WTC11 (cell line): Measurements from ENCODE around the gene ZNF804A.

Experiments
- AFF4 ChIP-seq: sonication (generic); formaldehyde crosslinking; IDR thresholded peaks from 2 replicates; pipeline ENCODE4 v1.8.1; 2023; ENCODE audit warnings: mild to moderate bottlenecking, missing genetic modification reagents, borderline replicate concordance
- E2F1 ChIP-seq: sonication (generic); formaldehyde crosslinking; IDR thresholded peaks from 2 replicates; pipeline ENCODE4 v1.8.0; 2022; ENCODE audit warnings: mild to moderate bottlenecking, missing genetic modification reagents
- ETV6 ChIP-seq: sonication (generic); formaldehyde crosslinking; IDR thresholded peaks from 2 replicates; pipeline ENCODE4 v1.8.1; 2022; ENCODE audit warnings: mild to moderate bottlenecking, missing genetic modification reagents
- KAT7 ChIP-seq: sonication (generic); formaldehyde crosslinking; IDR thresholded peaks from 2 replicates; pipeline ENCODE4 v1.8.1; 2023; ENCODE audit warnings: missing genetic modification reagents, mild to moderate bottlenecking, borderline replicate concordance
- NFYB ChIP-seq: sonication (generic); formaldehyde crosslinking; conservative IDR thresholded peaks from 2 replicates; pipeline ENCODE4 v1.8.0; 2022; ENCODE audit warnings: low read depth, missing genetic modification reagents
- PREB ChIP-seq: sonication (generic); formaldehyde crosslinking; IDR thresholded peaks from 2 replicates; pipeline ENCODE4 v1.8.1; 2022; ENCODE audit warnings: mild to moderate bottlenecking, missing genetic modification reagents, moderate library complexity, borderline replicate concordance
- TF ChIP-seq, protein P1 (sequence below): fragments of 200-600 bp; IDR thresholded peaks from 2 replicates; pipeline ENCODE4 v1.8.0; 2022; ENCODE audit warnings: antibody characterized with exemption
- TF ChIP-seq, protein P2 (sequence below): sonication (generic); formaldehyde crosslinking; IDR thresholded peaks from 2 replicates; pipeline ENCODE4 v1.8.1; 2022; ENCODE audit warnings: low read depth, mild to moderate bottlenecking, moderate library complexity, missing genetic modification reagents, borderline replicate concordance
- TF ChIP-seq, protein P3 (sequence below): sonication (generic); formaldehyde crosslinking; IDR thresholded peaks from 2 replicates; pipeline ENCODE4 v1.8.0; 2022; ENCODE audit warnings: mild to moderate bottlenecking, missing genetic modification reagents
- TF ChIP-seq, protein P4 (sequence below): sonication (generic); formaldehyde crosslinking; IDR thresholded peaks from 2 replicates; pipeline ENCODE4 v1.8.1; 2022; ENCODE audit warnings: low read depth, missing genetic modification reagents, borderline replicate concordance

- TF ChIP-seq KAT7 (CRISPR knock-in tag) (no peak), PREB (CRISPR knock-in tag) (no peak), E2F1 (CRISPR knock-in tag) (no peak), ETV6 (no peak), AFF4 (CRISPR knock-in tag) (no peak), NFYB (CRISPR knock-in tag) (no peak)
- TF ChIP-seq, protein P1, sequence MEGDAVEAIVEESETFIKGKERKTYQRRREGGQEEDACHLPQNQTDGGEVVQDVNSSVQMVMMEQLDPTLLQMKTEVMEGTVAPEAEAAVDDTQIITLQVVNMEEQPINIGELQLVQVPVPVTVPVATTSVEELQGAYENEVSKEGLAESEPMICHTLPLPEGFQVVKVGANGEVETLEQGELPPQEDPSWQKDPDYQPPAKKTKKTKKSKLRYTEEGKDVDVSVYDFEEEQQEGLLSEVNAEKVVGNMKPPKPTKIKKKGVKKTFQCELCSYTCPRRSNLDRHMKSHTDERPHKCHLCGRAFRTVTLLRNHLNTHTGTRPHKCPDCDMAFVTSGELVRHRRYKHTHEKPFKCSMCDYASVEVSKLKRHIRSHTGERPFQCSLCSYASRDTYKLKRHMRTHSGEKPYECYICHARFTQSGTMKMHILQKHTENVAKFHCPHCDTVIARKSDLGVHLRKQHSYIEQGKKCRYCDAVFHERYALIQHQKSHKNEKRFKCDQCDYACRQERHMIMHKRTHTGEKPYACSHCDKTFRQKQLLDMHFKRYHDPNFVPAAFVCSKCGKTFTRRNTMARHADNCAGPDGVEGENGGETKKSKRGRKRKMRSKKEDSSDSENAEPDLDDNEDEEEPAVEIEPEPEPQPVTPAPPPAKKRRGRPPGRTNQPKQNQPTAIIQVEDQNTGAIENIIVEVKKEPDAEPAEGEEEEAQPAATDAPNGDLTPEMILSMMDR: no peak
- TF ChIP-seq, protein P2, sequence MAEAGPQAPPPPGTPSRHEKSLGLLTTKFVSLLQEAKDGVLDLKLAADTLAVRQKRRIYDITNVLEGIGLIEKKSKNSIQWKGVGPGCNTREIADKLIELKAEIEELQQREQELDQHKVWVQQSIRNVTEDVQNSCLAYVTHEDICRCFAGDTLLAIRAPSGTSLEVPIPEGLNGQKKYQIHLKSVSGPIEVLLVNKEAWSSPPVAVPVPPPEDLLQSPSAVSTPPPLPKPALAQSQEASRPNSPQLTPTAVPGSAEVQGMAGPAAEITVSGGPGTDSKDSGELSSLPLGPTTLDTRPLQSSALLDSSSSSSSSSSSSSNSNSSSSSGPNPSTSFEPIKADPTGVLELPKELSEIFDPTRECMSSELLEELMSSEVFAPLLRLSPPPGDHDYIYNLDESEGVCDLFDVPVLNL (CRISPR knock-in tag): no peak
- TF ChIP-seq, protein P3, sequence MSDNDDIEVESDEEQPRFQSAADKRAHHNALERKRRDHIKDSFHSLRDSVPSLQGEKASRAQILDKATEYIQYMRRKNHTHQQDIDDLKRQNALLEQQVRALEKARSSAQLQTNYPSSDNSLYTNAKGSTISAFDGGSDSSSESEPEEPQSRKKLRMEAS (CRISPR knock-in tag): no peak
- TF ChIP-seq, protein P4, sequence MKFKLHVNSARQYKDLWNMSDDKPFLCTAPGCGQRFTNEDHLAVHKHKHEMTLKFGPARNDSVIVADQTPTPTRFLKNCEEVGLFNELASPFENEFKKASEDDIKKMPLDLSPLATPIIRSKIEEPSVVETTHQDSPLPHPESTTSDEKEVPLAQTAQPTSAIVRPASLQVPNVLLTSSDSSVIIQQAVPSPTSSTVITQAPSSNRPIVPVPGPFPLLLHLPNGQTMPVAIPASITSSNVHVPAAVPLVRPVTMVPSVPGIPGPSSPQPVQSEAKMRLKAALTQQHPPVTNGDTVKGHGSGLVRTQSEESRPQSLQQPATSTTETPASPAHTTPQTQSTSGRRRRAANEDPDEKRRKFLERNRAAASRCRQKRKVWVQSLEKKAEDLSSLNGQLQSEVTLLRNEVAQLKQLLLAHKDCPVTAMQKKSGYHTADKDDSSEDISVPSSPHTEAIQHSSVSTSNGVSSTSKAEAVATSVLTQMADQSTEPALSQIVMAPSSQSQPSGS (CRISPR knock-in tag): no peak
Observed at GRCh38 chr2:184765112-184765895, 167.0 kb downstream of the ZNF804A start.
